PC-3 (cell line): ENCODE results near the gene STK36.

ENCODE experiments used
- EZH2 ChIP-seq: fragments of 300-600 bp; sonication (generic); IDR thresholded peaks from one replicate; pipeline ENCODE4 v1.6.1; 2017; ENCODE audit warnings: antibody characterized with exemption, mild to moderate bottlenecking, low read length; ENCODE audit not compliant: unreplicated experiment
- EZH2phosphoT487 ChIP-seq: fragments of 300-600 bp; sonication (generic); IDR thresholded peaks from 2 replicates; pipeline ENCODE4 v1.6.1; 2018; ENCODE audit warnings: mild to moderate bottlenecking, antibody characterized with exemption, low read length, borderline replicate concordance
- TF ChIP-seq, protein P1 (sequence below): fragments of 300-600 bp; sonication (generic); conservative IDR thresholded peaks from 2 replicates; pipeline ENCODE4 v1.5.1; 2017; ENCODE audit warnings: antibody characterized with exemption, low read depth, mild to moderate bottlenecking, low read length

DNA sequence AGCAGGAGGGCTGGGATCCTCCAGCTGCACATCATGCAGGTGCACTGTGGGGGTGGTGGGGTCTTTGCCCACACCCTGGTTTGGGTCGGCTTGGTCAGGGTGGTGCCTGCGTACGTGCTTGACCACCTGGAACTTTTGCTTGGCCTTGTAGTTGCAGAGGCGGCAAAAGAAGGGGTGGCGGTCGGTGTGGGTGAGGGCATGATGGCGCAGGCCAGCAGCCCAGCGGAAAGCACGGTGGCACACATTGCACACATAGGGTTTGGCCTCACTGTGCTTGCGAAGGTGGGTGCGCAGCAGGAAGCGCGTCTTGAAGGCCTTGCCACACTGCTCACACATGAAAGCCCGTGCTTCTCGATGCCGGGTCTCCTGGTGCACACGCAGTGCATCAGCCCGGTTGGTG is 33.5 kb upstream of the STK36 start:
- TF ChIP-seq, protein P1, sequence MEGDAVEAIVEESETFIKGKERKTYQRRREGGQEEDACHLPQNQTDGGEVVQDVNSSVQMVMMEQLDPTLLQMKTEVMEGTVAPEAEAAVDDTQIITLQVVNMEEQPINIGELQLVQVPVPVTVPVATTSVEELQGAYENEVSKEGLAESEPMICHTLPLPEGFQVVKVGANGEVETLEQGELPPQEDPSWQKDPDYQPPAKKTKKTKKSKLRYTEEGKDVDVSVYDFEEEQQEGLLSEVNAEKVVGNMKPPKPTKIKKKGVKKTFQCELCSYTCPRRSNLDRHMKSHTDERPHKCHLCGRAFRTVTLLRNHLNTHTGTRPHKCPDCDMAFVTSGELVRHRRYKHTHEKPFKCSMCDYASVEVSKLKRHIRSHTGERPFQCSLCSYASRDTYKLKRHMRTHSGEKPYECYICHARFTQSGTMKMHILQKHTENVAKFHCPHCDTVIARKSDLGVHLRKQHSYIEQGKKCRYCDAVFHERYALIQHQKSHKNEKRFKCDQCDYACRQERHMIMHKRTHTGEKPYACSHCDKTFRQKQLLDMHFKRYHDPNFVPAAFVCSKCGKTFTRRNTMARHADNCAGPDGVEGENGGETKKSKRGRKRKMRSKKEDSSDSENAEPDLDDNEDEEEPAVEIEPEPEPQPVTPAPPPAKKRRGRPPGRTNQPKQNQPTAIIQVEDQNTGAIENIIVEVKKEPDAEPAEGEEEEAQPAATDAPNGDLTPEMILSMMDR = no peak
- TF ChIP-seq EZH2 = no peak
- TF ChIP-seq EZH2phosphoT487 = no peak
